Hepatocyte (in vitro differentiated cells): ENCODE results near the gene MRTFA.

Source experiments
- EZH2 ChIP-seq: fragments of 200-600 bp; sonication (generic); IDR thresholded peaks from 2 replicates; pipeline ENCODE4 v1.6.1; 2016; ENCODE audit warnings: antibody characterized with exemption, mild to moderate bottlenecking, borderline replicate concordance
- EZH2phosphoT487 ChIP-seq: fragments of 200-600 bp; sonication (generic); IDR thresholded peaks from one replicate; pipeline ENCODE4 v1.6.1; 2018; ENCODE audit warnings: antibody characterized with exemption, mild to moderate bottlenecking, low read depth, moderate library complexity; ENCODE audit not compliant: unreplicated experiment, severe bottlenecking
- TF ChIP-seq, protein P1 (sequence below): fragments of 200-600 bp; sonication (generic); IDR thresholded peaks from 2 replicates; pipeline ENCODE4 v1.5.1; 2016; ENCODE audit warnings: antibody characterized with exemption, mild to moderate bottlenecking; ENCODE audit not compliant: poor library complexity

DNA sequence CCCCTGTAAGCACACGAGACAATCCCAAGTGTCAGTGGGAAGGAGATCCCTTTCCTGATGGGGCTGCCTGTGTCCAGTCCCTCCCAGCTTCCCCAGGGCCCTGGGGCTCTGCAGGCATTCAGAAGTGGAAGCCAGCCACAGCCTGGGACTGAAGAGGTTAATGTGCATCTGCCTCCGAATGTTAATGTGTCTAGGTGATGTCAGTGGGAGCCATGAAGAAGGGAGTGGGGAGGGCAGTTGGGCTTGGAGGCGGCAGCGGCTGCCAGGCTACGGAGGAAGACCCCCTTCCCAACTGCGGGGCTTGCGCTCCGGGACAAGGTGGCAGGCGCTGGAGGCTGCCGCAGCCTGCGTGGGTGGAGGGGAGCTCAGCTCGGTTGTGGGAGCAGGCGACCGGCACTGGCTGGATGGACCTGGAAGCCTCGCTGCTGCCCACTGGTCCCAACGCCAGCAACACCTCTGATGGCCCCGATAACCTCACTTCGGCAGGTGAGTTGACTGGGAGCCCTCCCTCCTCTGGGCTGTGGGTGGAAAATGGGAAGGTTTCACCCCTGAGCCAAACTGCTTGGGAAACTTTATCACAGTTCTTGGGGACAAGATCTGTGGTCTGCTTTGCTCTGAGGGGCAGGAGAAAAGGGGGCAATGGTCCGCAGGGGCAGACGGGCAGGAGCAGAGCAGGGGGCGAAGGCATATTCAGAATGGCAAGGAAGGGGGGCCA, 42.9 kb upstream of the MRTFA start, which contains the start of gene MCHR1:
- TF ChIP-seq EZH2 (no peak), EZH2phosphoT487 (no peak)
- TF ChIP-seq, protein P1, sequence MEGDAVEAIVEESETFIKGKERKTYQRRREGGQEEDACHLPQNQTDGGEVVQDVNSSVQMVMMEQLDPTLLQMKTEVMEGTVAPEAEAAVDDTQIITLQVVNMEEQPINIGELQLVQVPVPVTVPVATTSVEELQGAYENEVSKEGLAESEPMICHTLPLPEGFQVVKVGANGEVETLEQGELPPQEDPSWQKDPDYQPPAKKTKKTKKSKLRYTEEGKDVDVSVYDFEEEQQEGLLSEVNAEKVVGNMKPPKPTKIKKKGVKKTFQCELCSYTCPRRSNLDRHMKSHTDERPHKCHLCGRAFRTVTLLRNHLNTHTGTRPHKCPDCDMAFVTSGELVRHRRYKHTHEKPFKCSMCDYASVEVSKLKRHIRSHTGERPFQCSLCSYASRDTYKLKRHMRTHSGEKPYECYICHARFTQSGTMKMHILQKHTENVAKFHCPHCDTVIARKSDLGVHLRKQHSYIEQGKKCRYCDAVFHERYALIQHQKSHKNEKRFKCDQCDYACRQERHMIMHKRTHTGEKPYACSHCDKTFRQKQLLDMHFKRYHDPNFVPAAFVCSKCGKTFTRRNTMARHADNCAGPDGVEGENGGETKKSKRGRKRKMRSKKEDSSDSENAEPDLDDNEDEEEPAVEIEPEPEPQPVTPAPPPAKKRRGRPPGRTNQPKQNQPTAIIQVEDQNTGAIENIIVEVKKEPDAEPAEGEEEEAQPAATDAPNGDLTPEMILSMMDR: no peak
